HepG2 (cell line): ENCODE results near the gene NFAT5. TPM values are rescaled to one million over a fixed set of nuclear protein-coding genes. Genes with fewer than 3 reads are reported as not detected.

Source experiments
- FOXA1 ChIP-seq, 2 experiments: fragments of 450-650 bp in 1 of 2; sonication (generic) in 1 of 2; formaldehyde crosslinking in 1 of 2; IDR thresholded peaks; 2 replicates each; pipeline versions ENCODE4 v1.4.0 to v1.6.1; 2016 to 2020; ENCODE audit warnings: missing genetic modification reagents in 1 of 2
- HDAC2 ChIP-seq: sonication (generic); formaldehyde crosslinking; IDR thresholded peaks from 2 replicates; pipeline ENCODE4 v1.4.0; 2020; ENCODE audit warnings: missing genetic modification reagents
- HNF4A ChIP-seq: sonication (generic); formaldehyde crosslinking; IDR thresholded peaks from 2 replicates; pipeline ENCODE4 v1.4.0; 2020; ENCODE audit warnings: missing genetic modification reagents
- IKZF1 ChIP-seq: fragments of 450-650 bp; IDR thresholded peaks from 2 replicates; pipeline ENCODE4 v1.7.1; 2016
- KMT2A ChIP-seq: sonication (generic); formaldehyde crosslinking; IDR thresholded peaks from 2 replicates; pipeline ENCODE4 v1.4.0; 2020; ENCODE audit warnings: missing genetic modification reagents
- MTERF4 ChIP-seq: sonication (generic); formaldehyde crosslinking; IDR thresholded peaks from 2 replicates; pipeline ENCODE4 v1.8.0; 2023; ENCODE audit warnings: mild to moderate bottlenecking, missing genetic modification reagents
- MXI1 ChIP-seq: IDR thresholded peaks from 3 replicates; pipeline ENCODE4 v1.6.1; 2012; ENCODE audit warnings: low read depth, low read length, inconsistent platforms, borderline replicate concordance
- NFE2 ChIP-seq: sonication (generic); formaldehyde crosslinking; IDR thresholded peaks from 2 replicates; pipeline ENCODE4 v1.4.0; 2020; ENCODE audit warnings: missing genetic modification reagents
- NFIC ChIP-seq: IDR thresholded peaks from 2 replicates; pipeline ENCODE4 v1.6.1; 2012; ENCODE audit warnings: mild to moderate bottlenecking, low read length, inconsistent platforms
- NFKBIZ ChIP-seq: IDR thresholded peaks from 2 replicates; pipeline ENCODE4 v1.6.1; 2018; ENCODE audit warnings: missing genetic modification reagents, missing compliant biosample characterization
- PHF8 ChIP-seq: sonication (generic); formaldehyde crosslinking; IDR thresholded peaks from 2 replicates; pipeline ENCODE4 v1.5.0; 2020; ENCODE audit warnings: missing genetic modification reagents
- SRSF1 ChIP-seq: fragments of 200-400 bp; formaldehyde crosslinking; optimal IDR thresholded peaks from 2 replicates; pipeline ENCODE3; 2017; ENCODE audit warnings: mild to moderate bottlenecking, low read depth, low read length, moderate library complexity
- ZEB1 ChIP-seq: IDR thresholded peaks from 2 replicates; pipeline ENCODE4 v1.6.1; 2012; ENCODE audit warnings: mild to moderate bottlenecking, low read depth, inconsistent platforms; ENCODE audit not compliant: insufficient replicate concordance
- ZNF446 ChIP-seq: sonication (generic); formaldehyde crosslinking; IDR thresholded peaks from 2 replicates; pipeline ENCODE4 v1.5.0; 2020; ENCODE audit warnings: mild to moderate bottlenecking, missing genetic modification reagents
- polyA plus RNA-seq, 8 experiments: library from polyadenylated mRNA; depleted of rRNA in 3 of 8; stranded (reverse) in 7 of 8; unstranded in 1 of 8; fragments of >200 nt; fragmentation: Illumina TruSeq in 4 of 8; extraction: Trizol in 4 of 8; gene quantifications; 2 replicates each; pipeline versions ENCODE4 v1.2.1 to v1.2.3, GENCODE V29; 2011 to 2016; ENCODE audit warnings: low read depth in 4 of 8, missing spikeins in 1 of 8, mixed read lengths in 1 of 8; ENCODE audit not compliant: insufficient read depth in 1 of 8
- total RNA-seq, 5 experiments: library from RNA; depleted of rRNA; stranded (reverse); fragments of >200 nt; fragmentation: Illumina TruSeq; extraction: Trizol; gene quantifications; 2 replicates each; pipeline ENCODE4 v1.2.3, GENCODE V29; 2016; ENCODE audit warnings: low read depth in 1 of 5
- TF ChIP-seq, protein P1 (sequence below): sonication (generic); formaldehyde crosslinking; IDR thresholded peaks from 2 replicates; pipeline ENCODE4 v1.8.0; 2022; ENCODE audit warnings: missing genetic modification reagents, mild to moderate bottlenecking, moderate library complexity, borderline replicate concordance
- TF ChIP-seq, protein P2 (sequence below), 2 experiments: IDR thresholded peaks; 2 replicates each; pipeline ENCODE4 v1.6.1; 2011 to 2012; ENCODE audit warnings: low read length in 2 of 2, borderline replicate concordance in 1 of 2, low read depth in 1 of 2, mild to moderate bottlenecking in 1 of 2, moderate library complexity in 1 of 2
- TF ChIP-seq, protein P3 (sequence below): sonication (generic); formaldehyde crosslinking; IDR thresholded peaks from 2 replicates; pipeline ENCODE4 v1.4.0; 2020; ENCODE audit warnings: mild to moderate bottlenecking, missing genetic modification reagents, borderline replicate concordance
- TF ChIP-seq, protein P4 (sequence below): sonication (generic); formaldehyde crosslinking; IDR thresholded peaks from 2 replicates; pipeline ENCODE4 v1.4.0; 2020; ENCODE audit warnings: missing genetic modification reagents, borderline replicate concordance

The NFAT5 gene
- total and polyA plus RNA-seq, 2 of the 13 experiments (the other 11 are each of a cell fraction or from before 2014, with no cell fraction given), result 20.5 to 54.3 TPM

DNA sequence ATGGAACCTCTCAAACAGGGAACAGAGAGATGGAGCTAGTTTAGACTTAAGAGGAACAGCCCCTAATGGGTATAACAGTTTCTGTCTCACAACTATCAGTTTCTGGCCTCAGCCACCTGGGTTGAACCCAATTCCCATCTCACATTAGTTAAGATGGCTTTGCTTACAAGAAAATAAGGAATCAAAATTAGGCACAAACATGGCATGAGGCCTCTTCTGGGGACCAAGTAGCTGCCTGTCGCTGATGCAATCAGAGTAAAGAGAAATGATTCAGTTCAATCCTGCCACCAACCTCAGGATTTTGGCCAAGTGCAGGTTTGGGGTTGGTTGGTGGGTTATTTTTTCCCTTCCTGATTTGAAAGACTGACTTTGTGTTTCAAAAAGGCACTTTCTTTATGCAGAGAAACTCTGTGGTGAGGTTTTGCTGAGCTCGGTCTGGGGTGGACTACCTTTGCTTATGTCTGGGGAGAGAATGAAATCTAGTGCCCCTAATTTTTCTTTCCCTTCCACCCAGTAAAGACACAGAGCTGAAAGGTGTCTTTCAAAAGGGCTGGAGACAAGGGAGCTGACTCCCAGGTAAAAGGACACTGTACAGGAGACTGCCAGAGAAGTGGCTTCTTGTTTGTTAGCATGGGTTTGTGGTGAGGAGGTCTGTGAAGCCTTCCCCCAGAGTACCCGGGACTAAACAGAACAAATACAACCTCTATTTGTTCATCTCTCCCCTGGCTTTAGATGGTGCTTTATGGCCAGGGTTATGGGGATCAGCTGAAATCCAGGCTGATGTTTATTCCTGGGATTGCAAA is 44.8 kb upstream of the NFAT5 start (continued):
- TF ChIP-seq, protein P1, sequence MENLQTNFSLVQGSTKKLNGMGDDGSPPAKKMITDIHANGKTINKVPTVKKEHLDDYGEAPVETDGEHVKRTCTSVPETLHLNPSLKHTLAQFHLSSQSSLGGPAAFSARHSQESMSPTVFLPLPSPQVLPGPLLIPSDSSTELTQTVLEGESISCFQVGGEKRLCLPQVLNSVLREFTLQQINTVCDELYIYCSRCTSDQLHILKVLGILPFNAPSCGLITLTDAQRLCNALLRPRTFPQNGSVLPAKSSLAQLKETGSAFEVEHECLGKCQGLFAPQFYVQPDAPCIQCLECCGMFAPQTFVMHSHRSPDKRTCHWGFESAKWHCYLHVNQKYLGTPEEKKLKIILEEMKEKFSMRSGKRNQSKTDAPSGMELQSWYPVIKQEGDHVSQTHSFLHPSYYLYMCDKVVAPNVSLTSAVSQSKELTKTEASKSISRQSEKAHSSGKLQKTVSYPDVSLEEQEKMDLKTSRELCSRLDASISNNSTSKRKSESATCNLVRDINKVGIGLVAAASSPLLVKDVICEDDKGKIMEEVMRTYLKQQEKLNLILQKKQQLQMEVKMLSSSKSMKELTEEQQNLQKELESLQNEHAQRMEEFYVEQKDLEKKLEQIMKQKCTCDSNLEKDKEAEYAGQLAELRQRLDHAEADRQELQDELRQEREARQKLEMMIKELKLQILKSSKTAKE, result no peak
- TF ChIP-seq MXI1 (no peak), NFE2 (CRISPR knock-in tag) (no peak), IKZF1 (no peak), FOXA1 (IDR thresholded peaks at IDR 0.05) (no peak), FOXA1 (CRISPR knock-in tag; IDR thresholded peaks at IDR 0.05) (peak; percentile 34; the same call in 1 of the 2 replicates), SRSF1 (no peak), KMT2A (CRISPR knock-in tag) (no peak), ZNF446 (CRISPR knock-in tag) (no peak), HNF4A (no peak), NFKBIZ (CRISPR knock-in tag) (no peak), PHF8 (CRISPR knock-in tag) (no peak), ZEB1 (peak; percentile 55), MTERF4 (CRISPR knock-in tag) (no peak), HDAC2 (CRISPR knock-in tag) (no peak), NFIC (no peak)
- TF ChIP-seq, protein P2, sequence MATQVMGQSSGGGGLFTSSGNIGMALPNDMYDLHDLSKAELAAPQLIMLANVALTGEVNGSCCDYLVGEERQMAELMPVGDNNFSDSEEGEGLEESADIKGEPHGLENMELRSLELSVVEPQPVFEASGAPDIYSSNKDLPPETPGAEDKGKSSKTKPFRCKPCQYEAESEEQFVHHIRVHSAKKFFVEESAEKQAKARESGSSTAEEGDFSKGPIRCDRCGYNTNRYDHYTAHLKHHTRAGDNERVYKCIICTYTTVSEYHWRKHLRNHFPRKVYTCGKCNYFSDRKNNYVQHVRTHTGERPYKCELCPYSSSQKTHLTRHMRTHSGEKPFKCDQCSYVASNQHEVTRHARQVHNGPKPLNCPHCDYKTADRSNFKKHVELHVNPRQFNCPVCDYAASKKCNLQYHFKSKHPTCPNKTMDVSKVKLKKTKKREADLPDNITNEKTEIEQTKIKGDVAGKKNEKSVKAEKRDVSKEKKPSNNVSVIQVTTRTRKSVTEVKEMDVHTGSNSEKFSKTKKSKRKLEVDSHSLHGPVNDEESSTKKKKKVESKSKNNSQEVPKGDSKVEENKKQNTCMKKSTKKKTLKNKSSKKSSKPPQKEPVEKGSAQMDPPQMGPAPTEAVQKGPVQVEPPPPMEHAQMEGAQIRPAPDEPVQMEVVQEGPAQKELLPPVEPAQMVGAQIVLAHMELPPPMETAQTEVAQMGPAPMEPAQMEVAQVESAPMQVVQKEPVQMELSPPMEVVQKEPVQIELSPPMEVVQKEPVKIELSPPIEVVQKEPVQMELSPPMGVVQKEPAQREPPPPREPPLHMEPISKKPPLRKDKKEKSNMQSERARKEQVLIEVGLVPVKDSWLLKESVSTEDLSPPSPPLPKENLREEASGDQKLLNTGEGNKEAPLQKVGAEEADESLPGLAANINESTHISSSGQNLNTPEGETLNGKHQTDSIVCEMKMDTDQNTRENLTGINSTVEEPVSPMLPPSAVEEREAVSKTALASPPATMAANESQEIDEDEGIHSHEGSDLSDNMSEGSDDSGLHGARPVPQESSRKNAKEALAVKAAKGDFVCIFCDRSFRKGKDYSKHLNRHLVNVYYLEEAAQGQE (IDR thresholded peaks at IDR 0.05; ENCODE audit: borderline replicate concordance in 1 of 2, low read depth in 1 of 2, low read length in 2 of 2), result no peak
- TF ChIP-seq, protein P3, sequence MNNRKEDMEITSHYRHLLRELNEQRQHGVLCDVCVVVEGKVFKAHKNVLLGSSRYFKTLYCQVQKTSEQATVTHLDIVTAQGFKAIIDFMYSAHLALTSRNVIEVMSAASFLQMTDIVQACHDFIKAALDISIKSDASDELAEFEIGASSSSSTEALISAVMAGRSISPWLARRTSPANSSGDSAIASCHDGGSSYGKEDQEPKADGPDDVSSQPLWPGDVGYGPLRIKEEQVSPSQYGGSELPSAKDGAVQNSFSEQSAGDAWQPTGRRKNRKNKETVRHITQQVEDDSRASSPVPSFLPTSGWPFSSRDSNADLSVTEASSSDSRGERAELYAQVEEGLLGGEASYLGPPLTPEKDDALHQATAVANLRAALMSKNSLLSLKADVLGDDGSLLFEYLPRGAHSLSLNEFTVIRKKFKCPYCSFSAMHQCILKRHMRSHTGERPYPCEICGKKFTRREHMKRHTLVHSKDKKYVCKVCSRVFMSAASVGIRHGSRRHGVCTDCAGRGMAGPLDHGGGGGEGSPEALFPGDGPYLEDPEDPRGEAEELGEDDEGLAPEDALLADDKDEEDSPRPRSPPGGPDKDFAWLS (CRISPR knock-in tag), result no peak
- TF ChIP-seq, protein P4, sequence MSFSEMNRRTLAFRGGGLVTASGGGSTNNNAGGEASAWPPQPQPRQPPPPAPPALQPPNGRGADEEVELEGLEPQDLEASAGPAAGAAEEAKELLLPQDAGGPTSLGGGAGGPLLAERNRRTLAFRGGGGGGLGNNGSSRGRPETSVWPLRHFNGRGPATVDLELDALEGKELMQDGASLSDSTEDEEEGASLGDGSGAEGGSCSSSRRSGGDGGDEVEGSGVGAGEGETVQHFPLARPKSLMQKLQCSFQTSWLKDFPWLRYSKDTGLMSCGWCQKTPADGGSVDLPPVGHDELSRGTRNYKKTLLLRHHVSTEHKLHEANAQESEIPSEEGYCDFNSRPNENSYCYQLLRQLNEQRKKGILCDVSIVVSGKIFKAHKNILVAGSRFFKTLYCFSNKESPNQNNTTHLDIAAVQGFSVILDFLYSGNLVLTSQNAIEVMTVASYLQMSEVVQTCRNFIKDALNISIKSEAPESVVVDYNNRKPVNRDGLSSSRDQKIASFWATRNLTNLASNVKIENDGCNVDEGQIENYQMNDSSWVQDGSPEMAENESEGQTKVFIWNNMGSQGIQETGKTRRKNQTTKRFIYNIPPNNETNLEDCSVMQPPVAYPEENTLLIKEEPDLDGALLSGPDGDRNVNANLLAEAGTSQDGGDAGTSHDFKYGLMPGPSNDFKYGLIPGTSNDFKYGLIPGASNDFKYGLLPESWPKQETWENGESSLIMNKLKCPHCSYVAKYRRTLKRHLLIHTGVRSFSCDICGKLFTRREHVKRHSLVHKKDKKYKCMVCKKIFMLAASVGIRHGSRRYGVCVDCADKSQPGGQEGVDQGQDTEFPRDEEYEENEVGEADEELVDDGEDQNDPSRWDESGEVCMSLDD (CRISPR knock-in tag), result peak; percentile 51; the same call in 1 of the 2 replicates
